ENCODE results near the gene KIF20A.
A peak's percentile ranks its signal among the peaks of the same experiment; 100 is the strongest.

KIF20A gene

DNA sequence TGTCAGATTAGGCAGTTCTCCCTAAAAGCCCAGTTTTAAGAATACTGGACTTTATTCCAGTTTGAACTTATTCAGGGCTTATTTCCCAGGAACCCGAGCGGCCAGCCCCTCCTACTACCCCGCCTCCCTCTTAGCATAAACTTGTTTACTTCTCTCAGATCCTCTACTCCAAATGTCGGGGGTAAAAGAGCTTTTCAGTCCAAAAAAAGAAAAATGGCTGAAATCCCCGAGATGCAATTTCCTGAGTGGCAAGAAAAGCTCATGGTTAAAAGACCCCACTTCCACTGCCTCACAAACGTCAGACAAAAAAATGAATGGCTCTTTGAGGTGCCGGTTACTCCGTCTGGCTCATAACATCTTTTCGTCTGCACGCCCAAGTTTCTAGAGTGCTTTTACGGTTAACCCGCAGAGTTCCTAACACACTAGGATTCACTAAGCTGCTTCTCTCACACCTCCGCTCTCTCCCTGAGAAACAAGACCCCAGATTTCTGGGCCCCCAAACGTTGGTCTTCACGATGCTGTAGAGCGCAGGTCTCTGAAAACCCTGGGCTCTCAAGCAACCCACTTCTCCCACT is 884 bp upstream of the KIF20A start:
- no peaks in the 10 kb centered on the region for H3K9me3 ChIP-seq
- TF ChIP-seq, protein P1, sequence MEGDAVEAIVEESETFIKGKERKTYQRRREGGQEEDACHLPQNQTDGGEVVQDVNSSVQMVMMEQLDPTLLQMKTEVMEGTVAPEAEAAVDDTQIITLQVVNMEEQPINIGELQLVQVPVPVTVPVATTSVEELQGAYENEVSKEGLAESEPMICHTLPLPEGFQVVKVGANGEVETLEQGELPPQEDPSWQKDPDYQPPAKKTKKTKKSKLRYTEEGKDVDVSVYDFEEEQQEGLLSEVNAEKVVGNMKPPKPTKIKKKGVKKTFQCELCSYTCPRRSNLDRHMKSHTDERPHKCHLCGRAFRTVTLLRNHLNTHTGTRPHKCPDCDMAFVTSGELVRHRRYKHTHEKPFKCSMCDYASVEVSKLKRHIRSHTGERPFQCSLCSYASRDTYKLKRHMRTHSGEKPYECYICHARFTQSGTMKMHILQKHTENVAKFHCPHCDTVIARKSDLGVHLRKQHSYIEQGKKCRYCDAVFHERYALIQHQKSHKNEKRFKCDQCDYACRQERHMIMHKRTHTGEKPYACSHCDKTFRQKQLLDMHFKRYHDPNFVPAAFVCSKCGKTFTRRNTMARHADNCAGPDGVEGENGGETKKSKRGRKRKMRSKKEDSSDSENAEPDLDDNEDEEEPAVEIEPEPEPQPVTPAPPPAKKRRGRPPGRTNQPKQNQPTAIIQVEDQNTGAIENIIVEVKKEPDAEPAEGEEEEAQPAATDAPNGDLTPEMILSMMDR (IDR thresholded peaks at IDR 0.05) = no peak
- peak overlapping the region; percentile 91 for H3K27ac ChIP-seq
- H3K36me3 ChIP-seq = peaks cover 15% of the 10 kb centered on the region
- H3K4me1 ChIP-seq (ENCODE audit: control insufficient read depth in 1 of 2, insufficient read depth in 1 of 2, low read depth in 1 of 2, low read length in 1 of 2) = peaks cover 33 to 39% of the 10 kb centered on the region in 2 experiments
- no peaks in the 10 kb centered on the region for H3K27me3 ChIP-seq
- H3K4me3 ChIP-seq (ENCODE audit: low read depth in 1 of 2, low read length in 1 of 2) = peak overlapping the region; percentile 77 to 86

DNA sequence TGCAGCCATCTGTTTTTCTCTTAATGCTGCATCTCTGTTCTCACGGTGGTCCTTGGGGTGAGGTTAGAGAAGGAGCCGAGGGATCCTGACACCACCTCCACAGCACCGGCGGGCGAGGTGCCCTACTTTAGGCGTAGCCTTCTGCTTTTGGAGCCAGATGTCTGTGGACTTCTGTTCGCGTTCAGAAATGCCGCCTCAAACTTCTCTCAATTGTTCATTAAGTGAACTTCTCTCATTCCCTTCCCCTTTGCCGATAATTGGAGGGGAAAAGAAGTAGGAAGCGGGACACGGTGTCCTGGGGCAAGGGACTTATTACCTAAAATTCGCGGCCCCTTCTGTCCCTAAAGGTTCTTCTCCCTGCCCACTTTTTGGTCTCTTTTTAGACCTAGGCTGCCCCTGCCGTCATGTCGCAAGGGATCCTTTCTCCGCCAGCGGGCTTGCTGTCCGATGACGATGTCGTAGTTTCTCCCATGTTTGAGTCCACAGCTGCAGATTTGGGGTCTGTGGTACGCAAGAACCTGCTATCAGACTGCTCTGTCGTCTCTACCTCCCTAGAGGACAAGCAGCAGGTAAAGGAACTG is 455 bp downstream of the KIF20A start:
- no peaks in the 10 kb centered on the region for H3K9me3 ChIP-seq
- H3K36me3 ChIP-seq = peaks cover 21% of the 10 kb centered on the region
- H3K27ac ChIP-seq = peak overlapping the region; percentile 91
- H3K27me3 ChIP-seq = no peaks in the 10 kb centered on the region
- H3K4me1 ChIP-seq (ENCODE audit: control insufficient read depth in 1 of 2, insufficient read depth in 1 of 2, low read depth in 1 of 2, low read length in 1 of 2) = peaks cover 27 to 34% of the 10 kb centered on the region in 2 experiments
- H3K4me3 ChIP-seq (ENCODE audit: low read depth in 1 of 2, low read length in 1 of 2) = peak overlapping the region; percentile 77 to 86
- TF ChIP-seq, protein P1 (IDR thresholded peaks at IDR 0.05) = no peak

DNA sequence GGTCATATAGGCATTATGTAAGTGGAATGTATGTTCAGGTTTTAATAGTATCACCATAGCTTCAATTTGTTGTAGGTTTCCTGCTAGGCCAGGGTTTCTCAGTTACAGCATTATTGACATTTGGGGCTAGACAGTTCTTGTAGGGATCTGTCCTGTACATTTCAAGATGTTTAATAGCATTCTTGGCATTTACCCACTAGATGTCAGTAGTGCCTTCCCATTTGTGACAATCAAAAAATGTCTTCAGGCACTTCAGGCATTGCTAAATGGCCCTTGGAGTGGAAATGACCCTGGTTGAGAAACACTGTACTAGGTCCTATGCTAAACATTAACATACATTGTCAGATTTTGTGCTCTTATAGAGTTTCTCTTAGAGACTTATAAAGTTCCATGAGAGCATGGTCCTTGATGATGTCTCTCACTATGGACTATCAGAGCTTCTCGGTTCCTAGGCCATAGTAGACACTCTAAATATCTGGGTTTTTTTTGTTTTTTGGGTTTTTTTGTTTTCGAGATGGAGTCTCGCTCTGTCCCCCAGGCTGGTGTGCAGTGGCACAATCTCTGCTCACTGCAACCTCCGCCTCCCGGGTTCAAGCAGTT is 1.4 kb downstream of the KIF20A start:
- Histone ChIP-seq H3K27me3 (no peaks in the 10 kb centered on the region), H3K36me3 (peaks cover 17% of the 10 kb centered on the region), H3K9me3 (no peaks in the 10 kb centered on the region), H3K4me1 (ENCODE audit: control insufficient read depth in 1 of 2, insufficient read depth in 1 of 2, low read depth in 1 of 2, low read length in 1 of 2) (peaks cover 36 to 43% of the 10 kb centered on the region in 2 experiments), H3K27ac (no peak overlapping the region), H3K4me3 (ENCODE audit: low read depth in 1 of 2, low read length in 1 of 2) (no peak overlapping the region)
- TF ChIP-seq, protein P1 (IDR thresholded peaks at IDR 0.05) = no peak

DNA sequence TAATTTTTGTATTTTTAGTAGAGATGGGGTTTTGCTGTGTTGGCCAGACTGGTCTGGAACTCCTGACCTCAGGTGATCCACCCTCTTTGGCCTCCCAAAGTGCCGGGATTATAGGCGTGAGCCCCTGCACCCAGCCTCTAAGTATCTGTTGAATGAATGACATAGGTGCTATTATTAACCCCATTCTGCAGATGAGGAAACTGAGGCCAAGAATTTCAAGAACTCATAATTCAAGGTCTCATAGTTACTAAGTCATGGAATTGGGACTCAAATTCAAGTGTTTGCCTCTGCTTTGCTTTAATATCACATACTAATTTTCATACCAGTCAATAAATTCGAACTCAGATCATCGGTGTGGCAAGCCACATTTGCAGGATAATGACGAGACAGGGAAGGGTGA is 1.9 kb downstream of the KIF20A start:
- Histone ChIP-seq H3K27ac (no peak overlapping the region), H3K4me3 (ENCODE audit: low read depth in 1 of 2, low read length in 1 of 2) (no peak overlapping the region), H3K9me3 (no peaks in the 10 kb centered on the region), H3K36me3 (peaks cover 15% of the 10 kb centered on the region), H3K4me1 (ENCODE audit: control insufficient read depth in 1 of 2, insufficient read depth in 1 of 2, low read depth in 1 of 2, low read length in 1 of 2) (peaks cover 42 to 49% of the 10 kb centered on the region in 2 experiments), H3K27me3 (no peaks in the 10 kb centered on the region)
- TF ChIP-seq, protein P1 (IDR thresholded peaks at IDR 0.05) = no peak

DNA sequence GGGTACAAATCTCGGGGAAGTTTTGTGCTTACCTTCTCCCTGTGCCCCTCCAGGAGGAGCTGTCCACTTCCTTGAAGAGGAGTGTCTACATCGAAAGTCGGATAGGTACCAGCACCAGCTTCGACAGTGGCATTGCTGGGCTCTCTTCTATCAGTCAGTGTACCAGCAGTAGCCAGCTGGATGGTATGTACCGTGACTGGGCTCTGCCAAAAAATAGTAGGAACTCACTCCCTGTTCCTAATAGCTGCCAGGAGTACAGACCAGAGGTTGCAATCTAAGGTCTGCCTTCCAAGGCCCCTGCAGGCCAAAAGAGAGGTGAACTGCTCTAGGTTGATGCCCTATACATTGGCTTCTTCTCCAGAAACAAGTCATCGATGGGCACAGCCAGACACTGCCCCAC is 3.9 kb downstream of the KIF20A start:
- no peaks in the 10 kb centered on the region for H3K27me3 ChIP-seq
- H3K36me3 ChIP-seq = peaks cover 18% of the 10 kb centered on the region
- peaks cover 44 to 51% of the 10 kb centered on the region in 2 experiments for H3K4me1 ChIP-seq (ENCODE audit: control insufficient read depth in 1 of 2, insufficient read depth in 1 of 2, low read depth in 1 of 2, low read length in 1 of 2)
- H3K27ac ChIP-seq = no peak overlapping the region
- no peaks in the 10 kb centered on the region for H3K9me3 ChIP-seq
- H3K4me3 ChIP-seq (ENCODE audit: low read depth in 1 of 2, low read length in 1 of 2) = no peak overlapping the region
- TF ChIP-seq, protein P1 (IDR thresholded peaks at IDR 0.05) = no peak

Measured in neutrophil (primary cell).